Activated CD4-positive, CD25-positive, alpha-beta regulatory T cell treated with anti-CD3 and anti-CD28 coated beads, Interleukin-2, amount 50 U/mL, for 24 hours (primary cell): Measurements from ENCODE around the gene WIZ.

ENCODE experiments used
- ATAC-seq, 2 donors: fragments of 150-1000 bp; cut with Tn5 transposase; one replicate each; pipeline ENCODE4 v1.10.0; 2021; ENCODE audit warnings: mild to moderate bottlenecking in 1 of 2, moderate library complexity in 1 of 2

WIZ gene

DNA sequence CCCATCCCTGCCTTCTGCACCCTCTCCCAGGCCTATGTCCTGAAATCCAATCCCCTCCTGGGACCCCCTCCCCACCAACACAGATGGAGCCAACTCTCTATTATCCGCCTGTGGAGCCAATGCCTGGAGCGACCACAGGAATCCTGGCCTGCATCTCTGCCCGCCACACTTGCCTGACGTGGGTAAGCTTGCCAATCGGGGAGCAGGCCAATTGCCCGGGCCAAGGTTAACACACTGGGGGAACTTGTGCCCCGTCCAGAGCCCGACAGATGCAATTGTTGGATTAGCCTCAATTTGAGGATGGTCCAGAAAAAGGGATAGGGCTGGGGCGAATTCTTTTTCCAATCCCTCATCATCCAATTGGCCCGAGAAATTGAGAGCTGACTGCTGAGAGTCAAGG, 5.9 kb downstream of the WIZ start:
- ATAC-seq: no peak

DNA sequence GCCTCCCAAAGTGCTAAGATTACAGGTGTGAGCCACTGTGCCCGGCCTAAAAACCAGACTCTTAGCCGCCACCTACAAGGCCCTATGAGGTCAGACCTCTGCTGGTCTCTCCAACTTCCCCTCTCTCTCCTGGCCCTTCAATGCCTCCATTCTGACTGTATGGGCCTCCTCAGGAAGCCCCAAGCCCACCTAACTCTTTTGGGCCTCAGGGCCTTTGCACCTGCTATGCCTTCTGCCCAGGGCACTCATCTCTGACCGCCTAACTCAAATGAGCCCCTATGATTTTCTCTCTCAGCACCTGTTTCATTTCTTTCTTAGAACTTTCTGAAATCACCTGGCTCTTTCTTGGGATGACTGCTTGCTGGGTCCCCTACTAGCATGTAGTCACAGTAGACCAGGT, 6.4 kb downstream of the WIZ start:
- ATAC-seq: no peak

DNA sequence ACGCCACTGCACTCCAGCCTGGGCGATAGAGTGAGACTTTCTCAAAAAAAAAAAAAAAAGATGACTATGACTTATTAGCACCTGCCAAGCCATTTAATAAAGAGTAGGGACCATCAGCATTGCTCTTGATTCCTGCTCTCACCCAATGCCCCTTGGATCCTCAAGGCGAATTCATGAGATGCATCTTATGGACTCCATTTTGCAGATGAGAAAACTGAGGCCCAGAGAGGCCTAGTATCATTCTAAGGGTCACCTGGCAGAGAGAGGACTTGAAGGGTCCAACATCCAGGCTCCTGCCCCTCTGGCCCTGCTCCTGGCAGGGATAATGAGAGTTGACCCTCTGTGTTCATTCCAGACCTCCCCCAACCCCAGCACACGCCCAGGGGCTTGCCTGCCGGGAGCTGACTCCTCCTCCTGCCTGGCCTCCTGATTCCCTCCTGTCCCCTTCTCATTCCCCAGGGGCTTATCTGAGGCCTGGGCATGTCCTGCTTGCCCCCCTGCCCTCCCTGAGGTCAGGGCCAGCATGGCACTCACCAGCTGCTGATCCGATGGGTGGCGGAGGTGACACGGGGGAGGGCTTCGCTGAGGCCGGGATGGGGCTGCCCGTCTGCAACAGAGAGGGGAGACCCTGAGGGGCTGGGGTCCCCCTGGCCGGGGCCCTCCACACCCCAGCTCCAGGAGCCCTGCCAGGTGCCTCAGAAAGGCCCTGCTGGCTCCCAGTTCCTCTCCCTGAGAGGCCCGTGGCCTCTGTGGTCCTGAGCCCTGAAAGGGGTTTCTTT, 7.4 kb downstream of the WIZ start:
- ATAC-seq: no peak

DNA sequence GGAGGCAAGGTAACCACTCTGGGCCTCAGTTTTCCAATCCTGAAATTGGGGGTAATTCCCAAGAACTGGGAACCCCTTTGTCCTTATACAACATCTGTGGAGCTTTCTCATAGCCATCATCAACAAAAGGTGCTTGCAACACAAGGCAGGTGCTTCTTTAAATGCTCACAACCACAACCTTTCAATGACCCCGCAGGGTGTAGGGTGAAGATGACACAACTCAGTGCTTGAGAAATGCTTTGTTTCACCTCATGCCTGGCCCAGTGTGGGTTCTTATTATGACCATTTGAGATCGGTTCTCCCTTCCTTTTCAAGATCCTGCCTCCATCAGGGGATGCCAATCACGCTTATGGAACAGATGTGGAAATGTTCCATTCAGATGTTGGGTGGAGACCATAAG, 8.4 kb downstream of the WIZ start:
- peak in 1 of 2 donors; percentile 33 for ATAC-seq

DNA sequence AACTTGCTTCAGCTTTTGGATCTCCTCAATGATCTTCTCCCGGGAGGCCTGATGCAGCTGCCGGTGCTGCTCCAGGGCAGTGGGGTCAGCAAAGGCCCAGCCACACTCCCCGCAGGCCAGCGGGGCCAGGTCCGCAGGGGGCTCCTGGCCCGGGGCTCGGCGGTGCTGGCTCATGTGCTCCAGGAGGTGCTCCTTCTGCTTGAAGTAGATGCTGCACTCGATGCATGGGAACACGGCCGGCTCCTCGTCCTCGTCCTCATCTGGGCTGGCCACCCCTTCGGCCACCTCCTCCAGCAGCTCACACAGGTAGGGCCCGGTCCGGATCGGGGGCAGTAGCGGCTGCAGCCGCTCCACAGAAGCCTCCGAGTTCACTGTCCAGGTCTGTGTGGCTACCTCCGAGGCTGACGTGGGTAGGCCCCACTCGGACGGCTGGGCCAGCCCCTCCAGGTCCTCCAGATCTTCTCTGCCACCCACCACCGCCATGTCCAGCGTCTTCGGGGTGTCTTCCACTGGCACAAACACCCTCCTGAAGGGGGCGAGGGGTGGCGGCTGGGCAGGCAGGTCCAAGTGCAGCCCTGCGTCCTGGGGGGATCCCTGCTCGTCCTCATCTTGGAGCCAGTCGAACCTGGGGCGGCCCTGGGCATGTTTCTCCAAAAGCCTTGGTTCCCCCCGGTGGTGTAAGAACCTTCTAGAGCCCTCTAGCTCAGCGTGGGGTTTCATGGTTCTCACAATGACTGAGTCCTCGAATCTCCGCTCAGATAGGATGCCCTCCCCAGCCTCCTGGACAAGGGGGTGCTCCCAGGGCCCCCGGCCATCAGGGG, 9.7 kb downstream of the WIZ start:
- ATAC-seq: no peak

DNA sequence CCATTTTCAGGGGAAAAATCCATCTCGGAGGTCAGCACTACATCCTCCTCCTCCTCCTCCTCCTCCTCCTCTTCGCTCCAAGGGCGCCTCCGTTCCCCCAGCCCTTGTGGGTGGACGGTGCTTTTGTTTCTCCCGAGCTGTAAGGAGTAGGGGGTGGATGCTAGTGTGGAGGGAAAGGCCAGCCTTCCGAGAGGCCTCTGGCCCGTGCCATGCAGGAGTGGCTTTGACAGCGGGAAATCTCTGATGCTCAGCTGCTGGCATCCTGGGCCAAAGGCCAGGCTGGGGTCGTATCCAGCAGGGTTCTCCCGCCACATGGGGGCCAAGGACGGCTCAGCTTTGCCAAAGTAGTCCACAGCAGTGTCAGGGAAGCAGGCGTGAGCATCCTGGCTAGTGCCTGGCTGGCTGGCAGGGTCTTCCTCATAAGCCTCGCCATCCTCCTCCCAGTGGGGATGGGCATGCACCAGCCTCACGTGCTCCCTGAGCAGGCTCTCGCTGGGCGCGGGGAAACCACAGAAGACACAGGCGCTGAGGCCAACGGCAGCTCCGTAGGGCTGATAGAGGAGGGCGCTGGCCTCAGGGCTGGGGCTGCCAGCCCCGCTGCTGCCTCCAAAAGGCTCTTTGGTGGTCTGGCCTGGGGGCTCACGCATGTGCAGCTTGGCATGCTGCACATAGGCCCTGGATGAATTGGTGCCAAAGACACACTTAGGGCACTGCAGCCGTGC, 10.5 kb downstream of the WIZ start:
- no peak for ATAC-seq

DNA sequence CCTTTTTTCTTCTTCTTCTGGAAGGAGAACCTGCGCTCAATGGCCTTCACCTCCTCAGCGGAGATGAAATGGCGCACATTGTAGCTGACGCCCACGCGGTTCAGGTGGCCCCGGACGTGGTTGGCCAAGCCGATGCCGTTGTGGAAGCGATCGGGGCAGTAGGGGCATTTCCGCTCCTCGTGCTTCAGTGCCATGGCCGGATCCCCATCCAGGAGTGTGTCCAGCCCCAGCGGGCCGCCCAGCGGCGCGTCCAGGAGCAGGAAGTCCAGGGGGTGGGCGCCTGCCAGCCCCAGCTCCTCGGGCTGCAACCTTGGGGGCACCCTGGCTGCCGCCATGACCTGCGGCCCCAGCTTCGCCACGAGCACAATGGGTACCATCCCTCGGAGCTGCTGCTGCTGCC, 11.2 kb downstream of the WIZ start:
- no peak for ATAC-seq

DNA sequence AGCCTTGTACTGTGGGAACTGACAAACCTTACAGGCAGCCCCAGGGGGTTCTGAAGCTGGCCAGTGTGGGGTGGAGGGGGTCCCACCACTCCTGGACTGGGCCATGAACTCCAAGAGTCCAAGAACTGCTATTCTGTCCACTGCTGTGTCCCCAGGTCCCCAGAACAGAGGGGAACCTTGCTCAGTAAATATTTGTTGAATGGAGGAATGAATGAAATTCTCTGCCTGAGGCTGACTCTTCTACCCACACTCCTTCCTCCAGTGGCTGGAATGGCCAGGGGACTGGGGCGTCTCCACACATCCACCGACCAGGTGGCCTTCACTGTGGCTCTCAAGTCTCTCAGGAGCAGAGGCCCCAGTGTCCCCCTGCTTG, 11.6 kb downstream of the WIZ start:
- ATAC-seq: no peak

DNA sequence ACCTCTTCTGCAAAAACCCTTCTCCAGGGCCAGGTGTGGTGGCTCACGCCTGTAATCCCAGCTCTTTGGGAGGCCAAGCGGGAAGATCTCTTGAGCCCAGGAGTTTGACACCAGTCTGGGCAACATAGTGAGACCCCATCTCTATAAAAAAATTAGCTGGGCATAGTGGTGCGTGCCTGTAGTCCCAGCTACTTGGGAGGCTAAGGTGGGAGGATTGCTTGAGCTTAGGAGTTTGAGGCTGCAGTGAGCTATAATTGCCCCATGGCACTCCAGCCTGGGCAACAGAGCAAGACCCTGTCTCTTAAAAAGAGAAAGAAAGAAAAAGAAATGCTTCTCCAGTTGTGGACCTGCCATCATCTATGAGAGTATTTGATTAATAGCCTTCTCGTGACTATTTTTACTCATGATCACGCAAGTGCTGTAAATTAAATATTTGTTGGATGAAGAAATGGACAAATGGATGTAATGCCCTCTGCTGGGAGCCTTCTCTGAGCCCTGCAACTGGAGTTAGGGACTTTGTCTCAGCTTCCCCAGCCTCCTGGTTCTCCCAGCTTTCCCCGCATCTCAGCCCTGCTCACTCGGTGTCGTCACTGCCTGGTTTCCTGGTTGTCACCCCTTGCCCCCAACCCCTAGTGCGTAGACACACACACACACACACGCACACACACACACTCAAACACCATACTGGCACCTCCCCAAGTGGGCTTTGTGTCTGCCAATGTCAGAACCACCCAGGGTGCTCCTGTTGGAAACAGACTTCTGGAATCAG, 12.2 kb downstream of the WIZ start:
- no peak for ATAC-seq

DNA sequence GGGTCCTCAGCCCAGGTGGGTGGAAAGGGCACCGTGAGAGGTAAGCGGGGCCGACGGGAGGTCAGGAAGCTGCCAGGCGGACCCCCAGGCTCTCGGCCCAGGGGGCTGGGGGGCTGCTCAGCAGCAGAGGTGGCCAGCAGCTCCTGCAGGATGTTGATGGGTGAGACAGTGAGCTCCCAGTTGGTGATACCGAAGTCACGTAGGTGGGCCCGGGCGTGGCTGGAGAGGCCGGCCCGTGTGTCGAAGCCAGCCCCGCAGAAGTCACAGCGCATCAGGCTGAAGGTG, 13.0 kb downstream of the WIZ start:
- no peak for ATAC-seq

DNA sequence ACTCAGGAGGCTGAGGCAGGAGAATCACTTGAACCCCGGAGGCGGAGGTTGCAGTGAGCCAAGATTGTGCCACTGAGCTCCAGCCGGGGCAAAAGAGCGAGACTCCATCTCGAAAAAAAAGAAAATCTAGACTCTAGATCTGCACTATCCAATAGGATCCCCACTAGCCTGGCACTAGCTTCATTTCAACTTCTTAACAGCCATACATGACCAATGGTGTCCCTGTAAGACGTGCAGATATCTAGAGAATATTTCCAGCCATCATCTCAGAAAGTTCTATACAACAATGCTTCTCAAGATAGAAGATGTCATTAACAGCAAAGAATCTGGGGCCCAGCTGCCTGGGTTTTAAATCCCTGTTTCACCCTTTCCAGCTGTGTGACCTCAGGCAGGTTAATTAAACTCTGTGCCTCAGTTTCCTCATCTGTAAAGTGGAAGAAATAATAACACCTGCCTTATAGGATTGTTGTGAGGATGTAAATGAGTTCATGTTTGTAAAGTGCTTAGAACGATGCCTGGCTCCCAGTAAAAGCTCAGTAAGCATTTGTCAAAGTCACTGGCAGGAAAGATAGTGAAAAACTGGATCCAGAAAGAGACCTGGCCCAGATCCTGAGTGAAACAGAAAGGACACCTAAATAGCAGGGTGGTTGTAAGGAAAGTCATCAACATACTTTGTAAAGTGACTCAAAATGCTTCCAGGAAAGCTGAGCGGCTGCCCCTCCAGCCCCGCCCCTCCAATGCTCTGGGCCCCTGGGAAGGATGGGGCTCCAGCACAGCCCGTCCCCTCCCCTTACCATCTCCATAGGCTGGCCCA, 13.5 kb downstream of the WIZ start:
- no peak for ATAC-seq

DNA sequence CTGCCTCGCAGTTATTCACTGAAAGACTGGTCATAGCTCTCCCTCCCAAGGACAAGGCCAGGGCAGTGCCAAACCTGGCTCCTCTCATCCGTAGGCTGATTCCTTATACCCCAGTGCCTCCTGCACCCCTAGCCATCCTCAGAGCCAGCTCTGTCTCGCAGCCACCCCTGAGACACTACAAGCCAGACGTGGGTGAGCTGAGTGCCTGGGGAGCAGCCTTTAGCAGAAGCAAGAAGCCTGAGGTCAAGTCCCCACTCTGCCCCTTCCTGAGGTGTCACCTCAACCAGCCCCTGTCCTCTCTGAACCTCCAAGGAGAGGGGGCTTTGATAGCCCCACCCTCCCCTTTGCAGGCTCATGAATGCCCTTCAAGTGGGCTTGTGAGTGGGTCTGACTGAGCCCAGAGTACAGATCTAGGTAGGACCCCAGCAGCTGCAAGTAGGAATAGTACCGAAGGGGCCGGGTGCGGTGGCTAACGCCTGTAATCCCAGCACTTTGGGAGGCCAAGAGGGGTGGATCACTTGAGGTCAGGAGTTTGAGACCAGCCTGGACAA, 16.2 kb downstream of the WIZ start:
- ATAC-seq: no peak

DNA sequence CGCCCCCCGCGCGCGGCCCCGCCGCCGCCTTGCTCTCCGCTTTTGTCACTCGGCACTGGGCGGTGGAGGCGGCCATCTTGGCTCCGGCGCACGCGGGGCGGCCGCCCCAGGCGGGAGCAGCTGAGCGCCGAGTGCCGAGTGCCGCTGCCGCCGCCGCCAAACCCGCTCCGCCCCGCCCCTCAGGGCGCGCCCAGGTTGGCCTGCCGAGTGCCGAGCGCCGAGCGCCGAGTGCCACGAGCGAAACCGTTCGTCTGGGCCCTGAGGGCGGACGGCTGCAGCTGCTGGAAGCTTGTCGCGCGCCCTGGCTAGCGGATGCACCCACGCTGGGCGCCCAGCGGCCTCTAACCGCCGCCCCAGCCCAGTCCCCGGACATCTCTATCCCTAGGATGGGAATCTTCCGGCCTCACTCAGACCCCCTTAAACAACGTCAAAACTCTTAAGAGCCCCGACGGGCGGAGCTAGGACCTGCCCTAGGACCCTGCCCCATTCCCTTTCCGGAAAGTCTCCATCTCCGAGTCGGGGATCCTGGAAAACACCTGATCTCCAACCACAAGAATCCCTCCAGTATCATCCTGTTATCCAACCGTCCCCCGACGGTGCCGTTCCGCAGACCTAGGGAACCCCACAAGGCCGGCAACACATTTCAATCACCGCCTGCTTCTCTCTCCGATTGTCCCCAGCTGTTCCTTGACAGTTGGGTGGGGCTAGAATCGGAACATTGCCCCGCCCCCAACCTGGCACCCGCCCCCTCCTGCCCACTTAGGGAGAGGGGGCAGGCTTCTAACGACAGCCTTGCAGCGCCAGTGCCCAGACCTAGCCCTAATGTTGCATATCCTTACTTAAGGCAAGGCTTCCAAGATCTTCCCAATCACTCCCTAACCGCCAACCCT, 16.9 kb downstream of the WIZ start:
- peak; percentile 84 to 88 for ATAC-seq

DNA sequence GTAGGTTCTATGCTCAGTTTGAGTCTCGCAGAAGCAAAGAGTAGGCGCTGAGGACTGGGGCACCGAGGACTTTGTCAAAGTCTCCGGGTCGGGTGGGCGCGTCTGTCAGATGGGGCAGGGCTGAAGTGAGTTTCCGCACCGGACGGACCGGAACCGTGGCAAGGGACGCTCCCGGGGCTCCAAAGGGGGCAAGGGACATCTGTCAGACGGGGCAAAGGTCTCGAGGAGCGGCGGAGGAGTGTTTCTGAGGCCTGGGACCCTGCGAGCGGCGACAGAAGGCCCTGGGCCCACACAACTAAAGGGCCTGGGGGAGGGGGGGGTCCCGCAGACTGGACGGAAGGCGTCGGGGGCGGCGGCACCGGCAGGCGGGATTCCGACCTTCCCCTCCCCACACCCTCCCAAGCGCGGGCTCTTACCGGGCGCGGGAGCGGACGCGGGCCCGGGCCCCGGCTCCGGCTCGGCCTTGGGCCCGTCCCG, 17.7 kb downstream of the WIZ start:
- peak; percentile 8 to 15 for ATAC-seq

DNA sequence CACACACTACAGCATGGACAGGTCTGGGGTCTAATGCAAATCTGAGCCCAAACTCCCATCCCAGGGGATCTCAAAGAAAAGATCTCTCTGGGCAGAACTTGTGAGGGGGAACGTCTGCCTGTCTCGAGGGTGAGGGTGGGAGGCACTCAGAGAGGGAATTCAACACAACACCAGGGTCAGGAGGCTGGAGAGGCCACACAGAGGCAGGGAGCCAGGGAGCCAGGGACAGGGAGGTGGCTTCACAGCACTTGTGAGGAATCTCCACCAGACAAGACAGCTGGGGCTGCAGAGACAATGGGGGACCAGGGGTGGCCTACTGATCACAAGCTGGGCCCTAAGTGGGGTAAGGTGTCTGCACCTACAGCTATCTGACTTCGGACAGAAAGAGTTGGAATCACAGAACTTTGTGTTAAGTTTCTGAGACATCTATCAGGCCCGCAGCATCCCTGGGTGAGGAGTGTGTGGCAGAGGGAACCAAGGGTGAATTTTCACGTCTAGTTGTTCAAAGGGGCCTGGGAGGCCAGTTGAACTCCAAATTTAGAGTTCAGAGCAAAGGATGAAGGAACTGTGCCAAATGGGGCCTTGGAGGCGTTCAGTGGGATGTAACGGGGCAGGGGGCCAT, 18.2 kb downstream of the WIZ start:
- no peak for ATAC-seq

DNA sequence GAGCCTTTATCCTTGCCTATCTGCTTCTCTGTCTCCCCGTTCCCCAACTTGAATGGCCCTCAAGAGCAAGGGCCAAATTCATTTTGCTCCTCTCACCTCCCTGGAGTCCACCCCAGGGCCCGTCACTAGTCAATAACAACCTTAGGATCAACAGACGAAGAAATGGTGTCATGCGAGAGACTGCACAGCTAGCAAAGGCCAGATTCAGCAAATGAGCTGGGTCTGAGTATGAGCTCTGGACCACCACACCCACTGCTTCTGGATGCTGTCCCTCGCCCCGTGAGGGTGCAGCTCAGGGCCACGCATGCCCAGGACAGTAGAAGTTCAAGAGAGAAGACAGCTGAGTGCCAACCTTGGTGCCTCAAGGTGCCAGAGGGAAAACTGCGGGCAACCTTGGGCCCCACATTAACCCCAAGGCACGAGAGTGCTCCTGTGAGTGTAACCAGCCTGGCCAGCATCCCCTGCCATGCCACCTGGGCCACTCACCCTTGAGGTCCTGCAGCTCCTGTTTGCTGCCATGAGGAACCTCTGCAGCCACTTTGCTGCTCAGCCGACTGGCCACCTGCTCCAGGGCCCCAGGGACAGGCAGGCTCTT, 19.1 kb downstream of the WIZ start:
- no peak for ATAC-seq

DNA sequence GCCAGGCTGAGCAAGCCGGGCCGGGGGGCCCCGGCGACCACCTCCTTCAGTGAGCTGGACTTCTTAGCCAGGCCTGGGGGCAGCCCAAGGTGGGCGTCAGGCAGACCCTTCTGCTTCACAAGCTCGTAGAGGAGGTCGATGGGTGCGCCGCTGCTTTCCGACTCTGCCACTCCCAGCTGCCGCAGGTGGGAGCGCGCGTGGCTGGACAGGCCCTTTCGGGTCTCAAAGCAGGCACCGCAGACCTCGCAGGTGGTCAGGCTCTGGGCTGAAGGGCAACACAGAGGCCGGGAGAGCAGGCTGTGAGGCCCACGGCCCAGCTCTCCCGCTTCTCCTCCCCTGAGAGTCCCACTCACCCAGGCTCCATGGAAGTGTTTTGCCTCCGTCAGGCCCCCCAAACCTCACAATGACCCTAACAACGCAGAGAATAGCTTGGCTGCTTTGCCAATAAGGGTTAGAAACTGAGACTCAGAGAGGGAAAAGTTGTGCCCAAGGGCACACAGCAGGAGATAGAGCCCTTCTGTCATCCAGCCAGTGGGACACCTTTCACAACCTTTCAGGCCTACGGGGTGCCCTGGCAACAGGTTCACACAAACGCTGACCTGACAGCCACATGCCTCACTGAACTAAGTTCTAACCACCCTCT, 19.8 kb downstream of the WIZ start:
- ATAC-seq: no peak

DNA sequence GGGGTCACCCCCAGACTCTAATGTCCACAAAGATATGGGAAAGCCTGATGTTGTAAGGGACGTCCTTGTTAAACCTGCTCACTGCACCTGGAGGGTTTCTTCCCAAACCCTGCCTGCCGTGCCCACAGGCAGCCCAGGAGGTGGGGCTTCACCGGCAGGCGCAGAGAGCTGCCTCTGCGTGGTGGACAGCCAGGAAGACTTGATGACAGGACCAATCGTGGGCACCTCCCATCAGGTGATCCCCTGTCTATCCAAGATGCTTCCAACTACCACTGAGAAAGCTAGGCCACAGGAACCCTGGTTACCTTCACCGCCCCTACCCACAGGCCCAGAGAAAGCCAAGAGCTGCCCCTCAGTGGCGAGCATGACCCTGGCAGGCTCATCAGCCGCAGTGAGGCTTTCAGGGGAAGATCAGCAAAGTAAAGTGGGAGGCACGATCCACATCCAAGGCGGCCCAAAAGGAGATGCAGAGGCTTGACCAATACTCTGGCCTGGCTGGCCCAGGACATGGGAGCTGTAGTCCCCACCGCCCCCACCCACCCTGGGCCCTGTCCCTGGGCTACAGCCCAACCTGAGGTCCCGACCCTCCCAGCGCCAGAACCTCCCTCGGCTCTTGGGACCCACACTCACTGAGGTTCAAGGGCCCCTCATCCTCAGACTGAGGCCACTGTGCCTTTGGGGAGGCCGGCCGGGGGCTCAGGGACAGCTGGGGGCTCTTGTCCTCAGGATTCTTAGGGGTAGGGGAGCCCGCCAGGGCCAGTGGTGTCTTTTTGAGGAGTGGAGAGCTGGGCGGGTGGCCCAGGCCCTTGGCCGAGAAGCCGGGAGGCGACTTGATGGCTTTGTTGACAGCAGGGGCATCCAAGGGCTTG, 20.6 kb downstream of the WIZ start:
- ATAC-seq: no peak
